ENCODE measurements around the gene JAK2.

JAK2 gene

GRCh38 chr9:4982721-4983482 lies 2.2 kb upstream of the JAK2 start:
- no peak overlapping the region for H3K9ac ChIP-seq (ENCODE audit: low read depth, low read length)
- no peaks in the 10 kb centered on the region for H3K36me3 ChIP-seq (ENCODE audit: insufficient read depth, low read length)
- H3K4me3 ChIP-seq (ENCODE audit: low read length): no peak overlapping the region
- H3K27ac ChIP-seq (ENCODE audit: low read depth, low read length): no peak overlapping the region
- 90% methylated on average over 2 of the region's 2 CpGs for WGBS
- no peaks in the 10 kb centered on the region for H3K9me3 ChIP-seq (ENCODE audit: insufficient read depth, low read depth, low read length)
- H3K27me3 ChIP-seq (ENCODE audit: insufficient read depth, low read length): peaks cover 32% of the 10 kb centered on the region
- peaks cover 15% of the 10 kb centered on the region for H3K4me1 ChIP-seq (ENCODE audit: insufficient read depth, low read length)

GRCh38 chr9:4983601-4984165 lies 1.4 kb upstream of the JAK2 start:
- Histone ChIP-seq H3K36me3 (ENCODE audit: insufficient read depth, low read length) (no peaks in the 10 kb centered on the region), H3K4me3 (ENCODE audit: low read length) (peak overlapping the region; percentile 67), H3K9ac (ENCODE audit: low read depth, low read length) (no peak overlapping the region), H3K9me3 (ENCODE audit: insufficient read depth, low read depth, low read length) (no peaks in the 10 kb centered on the region), H3K4me1 (ENCODE audit: insufficient read depth, low read length) (peaks cover 15% of the 10 kb centered on the region), H3K27ac (ENCODE audit: low read depth, low read length) (no peak overlapping the region; the same call in 1 of the 2 replicates), H3K27me3 (ENCODE audit: insufficient read depth, low read length) (peaks cover 32% of the 10 kb centered on the region)
- whole genome bisulfite sequencing: 56% methylated on average over 5 of the region's 5 CpGs

- peaks cover 32% of the 10 kb centered on the region for H3K27me3 ChIP-seq (ENCODE audit: insufficient read depth, low read length)
- no peaks in the 10 kb centered on the region for H3K36me3 ChIP-seq (ENCODE audit: insufficient read depth, low read length)
- H3K27ac ChIP-seq (ENCODE audit: low read depth, low read length): peak overlapping the region; percentile 85
- peak overlapping the region; percentile 67 for H3K4me3 ChIP-seq (ENCODE audit: low read length)
- WGBS: 10% methylated on average over 25 of the region's 25 CpGs
- peak overlapping the region; percentile 77 for H3K9ac ChIP-seq (ENCODE audit: low read depth, low read length)
- peaks cover 15% of the 10 kb centered on the region for H3K4me1 ChIP-seq (ENCODE audit: insufficient read depth, low read length)
- no peaks in the 10 kb centered on the region for H3K9me3 ChIP-seq (ENCODE audit: insufficient read depth, low read depth, low read length)
Measured at GRCh38 chr9:4984171-4984620, 876 bp upstream of the JAK2 start.

DNA sequence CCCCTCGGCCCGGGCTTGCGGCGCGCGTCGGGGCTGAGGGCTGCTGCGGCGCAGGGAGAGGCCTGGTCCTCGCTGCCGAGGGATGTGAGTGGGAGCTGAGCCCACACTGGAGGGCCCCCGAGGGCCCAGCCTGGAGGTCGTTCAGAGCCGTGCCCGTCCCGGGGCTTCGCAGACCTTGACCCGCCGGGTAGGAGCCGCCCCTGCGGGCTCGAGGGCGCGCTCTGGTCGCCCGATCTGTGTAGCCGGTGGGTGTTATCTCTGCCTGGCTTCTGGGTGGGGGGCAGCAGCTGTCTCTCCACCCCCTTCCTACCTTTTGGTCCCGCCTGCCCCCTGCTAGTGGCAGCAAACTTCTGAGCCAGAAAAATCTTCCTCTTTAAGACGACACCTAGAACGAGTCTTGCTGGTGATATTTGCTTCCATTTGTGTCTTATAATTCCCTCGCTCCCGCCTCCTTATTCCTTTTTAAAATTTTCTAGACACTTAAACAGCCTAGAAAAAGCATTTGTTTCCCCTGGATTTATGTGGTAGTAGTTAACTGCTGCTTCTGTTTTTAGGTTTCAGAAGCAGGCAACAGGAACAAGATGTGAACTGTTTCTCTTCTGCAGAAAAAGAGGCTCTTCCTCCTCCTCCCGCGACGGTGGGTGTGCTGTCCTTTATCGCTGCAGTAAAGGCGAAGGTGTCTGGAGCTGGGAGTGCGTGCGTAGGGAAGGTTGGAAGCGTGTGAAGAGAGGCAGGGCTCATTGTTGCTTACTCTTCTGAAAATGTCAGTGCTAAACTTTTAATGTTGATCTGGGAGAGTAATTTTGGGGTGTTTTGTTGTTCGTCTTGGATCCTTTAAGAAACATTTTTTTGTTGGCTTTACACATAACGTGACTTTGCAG lies 554 bp downstream of the JAK2 start:
- Histone ChIP-seq H3K4me3 (ENCODE audit: low read length) (peak overlapping the region; percentile 67), H3K36me3 (ENCODE audit: insufficient read depth, low read length) (no peaks in the 10 kb centered on the region), H3K9me3 (ENCODE audit: insufficient read depth, low read depth, low read length) (no peaks in the 10 kb centered on the region), H3K9ac (ENCODE audit: low read depth, low read length) (peak overlapping the region; percentile 77), H3K4me1 (ENCODE audit: insufficient read depth, low read length) (peaks cover 15% of the 10 kb centered on the region), H3K27me3 (ENCODE audit: insufficient read depth, low read length) (peaks cover 32% of the 10 kb centered on the region), H3K27ac (ENCODE audit: low read depth, low read length) (no peak overlapping the region; the same call in 1 of the 2 replicates)
- WGBS: 2% methylated on average over 42 of the region's 42 CpGs

- Histone ChIP-seq H3K4me1 (ENCODE audit: insufficient read depth, low read length) (peaks cover 15% of the 10 kb centered on the region), H3K9me3 (ENCODE audit: insufficient read depth, low read depth, low read length) (no peaks in the 10 kb centered on the region), H3K4me3 (ENCODE audit: low read length) (peak overlapping the region; percentile 67), H3K27ac (ENCODE audit: low read depth, low read length) (no peak overlapping the region), H3K27me3 (ENCODE audit: insufficient read depth, low read length) (peaks cover 32% of the 10 kb centered on the region), H3K36me3 (ENCODE audit: insufficient read depth, low read length) (no peaks in the 10 kb centered on the region), H3K9ac (ENCODE audit: low read depth, low read length) (no peak overlapping the region)
- 54% methylated on average over 3 of the region's 3 CpGs for WGBS
Measured at GRCh38 chr9:4986296-4986695, 1.2 kb downstream of the JAK2 start.

GRCh38 chr9:4986783-4987182 lies 1.7 kb downstream of the JAK2 start:
- H3K9ac ChIP-seq (ENCODE audit: low read depth, low read length): no peak overlapping the region
- no peaks in the 10 kb centered on the region for H3K9me3 ChIP-seq (ENCODE audit: insufficient read depth, low read depth, low read length)
- peaks cover 15% of the 10 kb centered on the region for H3K4me1 ChIP-seq (ENCODE audit: insufficient read depth, low read length)
- peaks cover 32% of the 10 kb centered on the region for H3K27me3 ChIP-seq (ENCODE audit: insufficient read depth, low read length)
- H3K4me3 ChIP-seq (ENCODE audit: low read length): no peak overlapping the region
- 93% methylated on average over 3 of the region's 4 CpGs for WGBS
- no peaks in the 10 kb centered on the region for H3K36me3 ChIP-seq (ENCODE audit: insufficient read depth, low read length)
- no peak overlapping the region for H3K27ac ChIP-seq (ENCODE audit: low read depth, low read length)

GRCh38 chr9:4987961-4988421 lies 2.9 kb downstream of the JAK2 start:
- Histone ChIP-seq H3K9me3 (ENCODE audit: insufficient read depth, low read depth, low read length) (peaks cover 5% of the 10 kb centered on the region; the same call in 1 of the 2 replicates), H3K4me1 (ENCODE audit: insufficient read depth, low read length) (peaks cover 15% of the 10 kb centered on the region), H3K4me3 (ENCODE audit: low read length) (no peak overlapping the region), H3K9ac (ENCODE audit: low read depth, low read length) (no peak overlapping the region), H3K27me3 (ENCODE audit: insufficient read depth, low read length) (peaks cover 29% of the 10 kb centered on the region), H3K27ac (ENCODE audit: low read depth, low read length) (no peak overlapping the region), H3K36me3 (ENCODE audit: insufficient read depth, low read length) (no peaks in the 10 kb centered on the region)
- 100% methylated on average over 2 of the region's 2 CpGs for WGBS

GRCh38 chr9:4992872-4993271 lies 7.8 kb downstream of the JAK2 start:
- no peak overlapping the region for H3K9ac ChIP-seq (ENCODE audit: low read depth, low read length)
- H3K36me3 ChIP-seq (ENCODE audit: insufficient read depth, low read length): no peaks in the 10 kb centered on the region
- H3K27me3 ChIP-seq (ENCODE audit: insufficient read depth, low read length): no peaks in the 10 kb centered on the region
- H3K4me3 ChIP-seq (ENCODE audit: low read length): no peak overlapping the region
- WGBS: 80% methylated on average over 1 of the region's 1 CpG
- peaks cover 5% of the 10 kb centered on the region; the same call in 1 of the 2 replicates for H3K9me3 ChIP-seq (ENCODE audit: insufficient read depth, low read depth, low read length)
- peaks cover 13% of the 10 kb centered on the region for H3K4me1 ChIP-seq (ENCODE audit: insufficient read depth, low read length)
- no peak overlapping the region for H3K27ac ChIP-seq (ENCODE audit: low read depth, low read length)

- H3K4me3 ChIP-seq (ENCODE audit: low read length): no peak overlapping the region
- H3K4me1 ChIP-seq (ENCODE audit: insufficient read depth, low read length): peaks cover 13% of the 10 kb centered on the region
- H3K9me3 ChIP-seq (ENCODE audit: insufficient read depth, low read depth, low read length): peaks cover 5% of the 10 kb centered on the region; the same call in 1 of the 2 replicates
- WGBS: 85% methylated on average over 3 of the region's 4 CpGs
- no peak overlapping the region for H3K27ac ChIP-seq (ENCODE audit: low read depth, low read length)
- H3K27me3 ChIP-seq (ENCODE audit: insufficient read depth, low read length): no peaks in the 10 kb centered on the region
- H3K9ac ChIP-seq (ENCODE audit: low read depth, low read length): no peak overlapping the region
- H3K36me3 ChIP-seq (ENCODE audit: insufficient read depth, low read length): no peaks in the 10 kb centered on the region
Measured at GRCh38 chr9:4994166-4994890, 9.3 kb downstream of the JAK2 start.

- H3K4me1 ChIP-seq (ENCODE audit: insufficient read depth, low read length): peaks cover 23% of the 10 kb centered on the region
- H3K9ac ChIP-seq (ENCODE audit: low read depth, low read length): no peak overlapping the region
- no peaks in the 10 kb centered on the region for H3K27me3 ChIP-seq (ENCODE audit: insufficient read depth, low read length)
- no peaks in the 10 kb centered on the region for H3K36me3 ChIP-seq (ENCODE audit: insufficient read depth, low read length)
- peaks cover 5% of the 10 kb centered on the region; the same call in 1 of the 2 replicates for H3K9me3 ChIP-seq (ENCODE audit: insufficient read depth, low read depth, low read length)
- 94% methylated on average over 3 of the region's 3 CpGs for WGBS
- no peak overlapping the region for H3K27ac ChIP-seq (ENCODE audit: low read depth, low read length)
- no peak overlapping the region for H3K4me3 ChIP-seq (ENCODE audit: low read length)
Measured at GRCh38 chr9:4997196-4997595, 12.1 kb downstream of the JAK2 start.
